Measurements from ENCODE around the gene CD40LG. TPM values are rescaled to one million over a fixed set of nuclear protein-coding genes. Genes with fewer than 3 reads are reported as not detected.

Gene CD40LG
- under 1 TPM; 0.21 to 0.63 (median 0.37) TPM for polyA plus RNA-seq

GRCh38 chrX:136647677-136648360 is at the start of gene CD40LG:
Gene CD40LG, plus strand, starts transcription at chrX:136648158. Its CDS starts 91 bp downstream, at chrX:136648249.
- Mint-ChIP-seq H3K9me3 (no peaks in the 10 kb centered on the region), H3K36me3 (peaks cover 0 to 22% (median 4%) of the 10 kb centered on the region in 3 donors), H3K4me3 (peak within 1 kb of the TSS in 1 of 5 donors; percentile 16), H3K27ac (no peak within 1 kb of the TSS), H3K27me3 (ENCODE audit: low read depth in 3 of 3) (peaks cover 0 to 2% (median 0%) of the 10 kb centered on the region in 3 donors), H3K4me1 (peaks cover 9 to 15% of the 10 kb centered on the region in 2 donors)
- DNase-seq = no peak

- no peak overlapping the region for H3K27ac Mint-ChIP-seq
- DNase-seq = no peak
These were observed 49.3 kb upstream of the CD40LG start for GRCh38 chrX:136598631-136599030.

GRCh38 chrX:136600059-136600458 is 47.9 kb upstream of the CD40LG start:
- Mint-ChIP-seq H3K36me3 (no peaks in the 10 kb centered on the region), H3K4me1 (peaks cover 15 to 16% of the 10 kb centered on the region in 2 donors), H3K4me3 (no peak overlapping the region), H3K9me3 (no peaks in the 10 kb centered on the region), H3K27me3 (ENCODE audit: low read depth in 3 of 3) (peaks cover 0 to 6% (median 3%) of the 10 kb centered on the region in 3 donors), H3K27ac (no peak overlapping the region)
- no peak for DNase-seq

More at GRCh38 chrX:136598631-136599030, 49.3 kb upstream of the CD40LG start:
- H3K27me3 Mint-ChIP-seq (ENCODE audit: low read depth in 3 of 3) = peaks cover 0 to 6% (median 3%) of the 10 kb centered on the region in 3 donors
- H3K4me3 Mint-ChIP-seq = no peak overlapping the region
- H3K36me3 Mint-ChIP-seq = no peaks in the 10 kb centered on the region
- no peaks in the 10 kb centered on the region for H3K9me3 Mint-ChIP-seq
- H3K4me1 Mint-ChIP-seq = peaks cover 6% of the 10 kb centered on the region in 2 donors

- no peak overlapping the region for H3K4me3 Mint-ChIP-seq
- no peak overlapping the region for H3K27ac Mint-ChIP-seq
- H3K36me3 Mint-ChIP-seq = no peaks in the 10 kb centered on the region
- no peak for DNase-seq
- H3K27me3 Mint-ChIP-seq (ENCODE audit: low read depth in 3 of 3) = peaks cover 2 to 4% (median 2%) of the 10 kb centered on the region in 3 donors
- H3K9me3 Mint-ChIP-seq = no peaks in the 10 kb centered on the region
- H3K4me1 Mint-ChIP-seq = peaks cover 31 to 33% of the 10 kb centered on the region in 2 donors
These were observed 40.7 kb upstream of the CD40LG start for GRCh38 chrX:136607236-136607635.

- H3K27ac Mint-ChIP-seq = peak overlapping the region in 1 of 6 donors; percentile 25
- DNase-seq = peak; percentile 33 to 51 (median 39)
- no peaks in the 10 kb centered on the region for H3K36me3 Mint-ChIP-seq
- peaks cover 2 to 4% (median 2%) of the 10 kb centered on the region in 3 donors for H3K27me3 Mint-ChIP-seq (ENCODE audit: low read depth in 3 of 3)
- peaks cover 28 to 29% of the 10 kb centered on the region in 2 donors for H3K4me1 Mint-ChIP-seq
- H3K9me3 Mint-ChIP-seq = no peaks in the 10 kb centered on the region
- H3K4me3 Mint-ChIP-seq = peak overlapping the region in 3 of 5 donors; percentile 44 to 55 (median 50)
These were observed 39.5 kb upstream of the CD40LG start for GRCh38 chrX:136608295-136608933.

- Mint-ChIP-seq H3K4me3 (no peak overlapping the region), H3K27me3 (ENCODE audit: low read depth in 3 of 3) (peaks cover 0 to 2% (median 1%) of the 10 kb centered on the region in 3 donors), H3K36me3 (no peaks in the 10 kb centered on the region), H3K27ac (no peak overlapping the region), H3K9me3 (no peaks in the 10 kb centered on the region), H3K4me1 (peaks cover 0 to 4% of the 10 kb centered on the region in 2 donors)
- no peak for DNase-seq
These were observed 30.8 kb upstream of the CD40LG start for GRCh38 chrX:136616987-136617685.

GRCh38 chrX:136619899-136620505 is 28.0 kb upstream of the CD40LG start:
- Mint-ChIP-seq H3K4me1 (peaks cover 24 to 26% of the 10 kb centered on the region in 2 donors), H3K27ac (no peak overlapping the region), H3K4me3 (no peak overlapping the region), H3K36me3 (no peaks in the 10 kb centered on the region), H3K9me3 (no peaks in the 10 kb centered on the region), H3K27me3 (ENCODE audit: low read depth in 3 of 3) (peaks cover 1 to 2% (median 2%) of the 10 kb centered on the region in 3 donors)
- no peak for DNase-seq

GRCh38 chrX:136620780-136621179 is 27.2 kb upstream of the CD40LG start:
- Mint-ChIP-seq H3K27ac (no peak overlapping the region), H3K27me3 (ENCODE audit: low read depth in 3 of 3) (peaks cover 1 to 2% (median 2%) of the 10 kb centered on the region in 3 donors), H3K4me3 (no peak overlapping the region), H3K9me3 (no peaks in the 10 kb centered on the region), H3K4me1 (peaks cover 32% of the 10 kb centered on the region in 2 donors), H3K36me3 (no peaks in the 10 kb centered on the region)
- no peak for DNase-seq

GRCh38 chrX:136622568-136622967 is 25.4 kb upstream of the CD40LG start:
- no peaks in the 10 kb centered on the region for H3K36me3 Mint-ChIP-seq
- H3K4me3 Mint-ChIP-seq = no peak overlapping the region
- H3K4me1 Mint-ChIP-seq = peaks cover 50% of the 10 kb centered on the region in 2 donors
- DNase-seq = no peak
- no peaks in the 10 kb centered on the region for H3K9me3 Mint-ChIP-seq
- no peak overlapping the region for H3K27ac Mint-ChIP-seq
- peaks cover 1 to 2% (median 2%) of the 10 kb centered on the region in 3 donors for H3K27me3 Mint-ChIP-seq (ENCODE audit: low read depth in 3 of 3)

GRCh38 chrX:136623396-136623795 is 24.6 kb upstream of the CD40LG start:
- Mint-ChIP-seq H3K36me3 (no peaks in the 10 kb centered on the region), H3K4me1 (peaks cover 57 to 58% of the 10 kb centered on the region in 2 donors), H3K9me3 (no peaks in the 10 kb centered on the region), H3K27me3 (ENCODE audit: low read depth in 3 of 3) (peaks cover 1 to 2% (median 2%) of the 10 kb centered on the region in 3 donors), H3K4me3 (peak overlapping the region; percentile 16 to 69 (median 44)), H3K27ac (peak overlapping the region in 5 of 6 donors; percentile 15 to 74 (median 58))
- DNase-seq = peak in 2 of 3 donors; percentile 32 to 34

GRCh38 chrX:136625246-136625645 is 22.7 kb upstream of the CD40LG start:
- H3K4me3 Mint-ChIP-seq = no peak overlapping the region
- peaks cover 74 to 76% of the 10 kb centered on the region in 2 donors for H3K4me1 Mint-ChIP-seq
- H3K36me3 Mint-ChIP-seq = no peaks in the 10 kb centered on the region

GRCh38 chrX:136626237-136626636 is 21.7 kb upstream of the CD40LG start:
- Mint-ChIP-seq H3K36me3 (no peaks in the 10 kb centered on the region), H3K9me3 (no peaks in the 10 kb centered on the region), H3K4me1 (peaks cover 84 to 86% of the 10 kb centered on the region in 2 donors), H3K4me3 (peak overlapping the region in 4 of 5 donors; percentile 20 to 71 (median 55)), H3K27me3 (ENCODE audit: low read depth in 3 of 3) (peaks cover 2 to 9% (median 2%) of the 10 kb centered on the region in 3 donors), H3K27ac (peak overlapping the region in 3 of 6 donors; percentile 40 to 63 (median 51))
- DNase-seq = no peak

More at GRCh38 chrX:136625246-136625645, 22.7 kb upstream of the CD40LG start:
- no peak overlapping the region for H3K27ac Mint-ChIP-seq
- H3K9me3 Mint-ChIP-seq = no peaks in the 10 kb centered on the region
- peaks cover 2 to 8% (median 3%) of the 10 kb centered on the region in 3 donors for H3K27me3 Mint-ChIP-seq (ENCODE audit: low read depth in 3 of 3)
- no peak for DNase-seq

GRCh38 chrX:136626891-136627290 is 21.1 kb upstream of the CD40LG start:
- Mint-ChIP-seq H3K27ac (peak overlapping the region; percentile 21 to 76 (median 66)), H3K36me3 (no peaks in the 10 kb centered on the region), H3K4me1 (peaks cover 85 to 87% of the 10 kb centered on the region in 2 donors), H3K9me3 (no peaks in the 10 kb centered on the region), H3K4me3 (peak overlapping the region; percentile 40 to 71 (median 62)), H3K27me3 (ENCODE audit: low read depth in 3 of 3) (peaks cover 2 to 8% (median 2%) of the 10 kb centered on the region in 3 donors)
- peak in 1 of 3 donors; percentile 7 for DNase-seq
